WTC11 (cell line): ENCODE data around the gene CBX7. TPM values are rescaled to one million over a fixed set of nuclear protein-coding genes. Genes with fewer than 3 reads are reported as not detected.

ENCODE experiments used
- ATAC-seq: fragments of 200-7000 bp; cut with Tn5 transposase; 2 replicates; pipeline ENCODE4 v1.10.0; 2021; ENCODE audit warnings: mild to moderate bottlenecking, moderate library complexity
- CTCF ChIA-PET: fragments of 300-600 bp; sonication (Branson Sonifier 250); formaldehyde crosslinking; loops from one replicate; lab custom pipeline; 2021; ENCODE audit warnings: antibody characterized with exemption; lab: Charles Lee
- POLR2A ChIA-PET: fragments of 350-600 bp; sonication (Branson Sonifier 250); formaldehyde crosslinking; loops from one replicate; lab custom pipeline; 2021; ENCODE audit warnings: antibody characterized with exemption; lab: Charles Lee
- DNase-seq: peaks from one replicate; pipeline ENCODE4 v3.0.0; 2021; ENCODE audit warnings: low spot score
- H3K27ac Mint-ChIP-seq: 2 replicates; pipeline ENCODE4 v1.8.0; 2021; ENCODE audit warnings: mixed read lengths
- H3K27me3 Mint-ChIP-seq: 2 replicates; pipeline ENCODE4 v1.8.0; 2021; ENCODE audit warnings: low read depth, mild to moderate bottlenecking, moderate library complexity, mixed read lengths
- H3K36me3 Mint-ChIP-seq: 2 replicates; pipeline ENCODE4 v1.8.0; 2021; ENCODE audit warnings: mixed read lengths
- H3K4me1 Mint-ChIP-seq: 2 replicates; pipeline ENCODE4 v1.8.0; 2022; ENCODE audit warnings: mixed read lengths
- H3K4me3 Mint-ChIP-seq: 2 replicates; pipeline ENCODE4 v1.8.0; 2021; ENCODE audit warnings: mild to moderate bottlenecking, moderate library complexity, mixed read lengths
- H3K9me3 Mint-ChIP-seq: 2 replicates; pipeline ENCODE4 v1.8.0; 2021; ENCODE audit warnings: mixed read lengths
- CTCF ChIP-seq: fragments of 200-600 bp; IDR thresholded peaks from 2 replicates; pipeline ENCODE4 v1.8.0; 2022; ENCODE audit warnings: antibody characterized with exemption
- FOXP4 ChIP-seq: sonication (generic); formaldehyde crosslinking; IDR thresholded peaks from 2 replicates; pipeline ENCODE4 v1.8.0; 2022; ENCODE audit warnings: mild to moderate bottlenecking, missing genetic modification reagents
- GABPB1 ChIP-seq: sonication (generic); formaldehyde crosslinking; IDR thresholded peaks from 2 replicates; pipeline ENCODE4 v1.8.1; 2023; ENCODE audit warnings: mild to moderate bottlenecking, missing genetic modification reagents
- GTF2I ChIP-seq: fragments of 250-450 bp; sonication (Bioruptor Pico); conservative IDR thresholded peaks from 2 replicates; pipeline ENCODE4 v1.4.0; 2021; ENCODE audit warnings: mild to moderate bottlenecking
- IRF2 ChIP-seq: sonication (generic); formaldehyde crosslinking; IDR thresholded peaks from 2 replicates; pipeline ENCODE4 v1.8.0; 2022; ENCODE audit warnings: low read depth, missing genetic modification reagents, borderline replicate concordance
- RELA ChIP-seq: sonication (generic); formaldehyde crosslinking; IDR thresholded peaks from 2 replicates; pipeline ENCODE4 v1.8.1; 2022; ENCODE audit warnings: missing genetic modification reagents, mild to moderate bottlenecking, borderline replicate concordance
- SMAD4 ChIP-seq: sonication (generic); formaldehyde crosslinking; IDR thresholded peaks from 2 replicates; pipeline ENCODE4 v1.8.0; 2022; ENCODE audit warnings: mild to moderate bottlenecking, missing genetic modification reagents
- TCF7 ChIP-seq: sonication (generic); formaldehyde crosslinking; IDR thresholded peaks from 2 replicates; pipeline ENCODE4 v1.8.0; 2022; ENCODE audit warnings: mild to moderate bottlenecking, low read depth, missing genetic modification reagents, moderate library complexity
- ZBTB21 ChIP-seq: sonication (generic); formaldehyde crosslinking; IDR thresholded peaks from 2 replicates; pipeline ENCODE4 v1.8.1; 2023; ENCODE audit warnings: mild to moderate bottlenecking, missing genetic modification reagents, borderline replicate concordance
- ZNF121 ChIP-seq: sonication (generic); formaldehyde crosslinking; IDR thresholded peaks from 2 replicates; pipeline ENCODE4 v1.8.0; 2023; ENCODE audit warnings: missing genetic modification reagents
- ZNF219 ChIP-seq: sonication (generic); formaldehyde crosslinking; IDR thresholded peaks from 2 replicates; pipeline ENCODE4 v1.8.0; 2023; ENCODE audit warnings: missing genetic modification reagents, mild to moderate bottlenecking, borderline replicate concordance
- ZNF423 ChIP-seq: fragments of 250-450 bp; sonication (Bioruptor Pico); IDR thresholded peaks from 2 replicates; pipeline ENCODE4 v2.1.2; 2022; ENCODE audit warnings: mild to moderate bottlenecking, moderate library complexity
- total RNA-seq: library from RNA; stranded (reverse); gene quantifications from 3 replicates; pipeline ENCODE4 v1.2.3, GENCODE V29; 2021
- TF ChIP-seq, protein P1 (sequence below): sonication (generic); formaldehyde crosslinking; IDR thresholded peaks from 2 replicates; pipeline ENCODE4 v1.8.1; 2023; ENCODE audit warnings: mild to moderate bottlenecking, missing genetic modification reagents
- TF ChIP-seq, protein P2 (sequence below): sonication (generic); formaldehyde crosslinking; conservative IDR thresholded peaks from 2 replicates; pipeline ENCODE4 v1.8.1; 2022; ENCODE audit warnings: mild to moderate bottlenecking, missing genetic modification reagents

Gene CBX7
- total RNA-seq, 1 experiment from 2014 or later = 10.6 TPM

GRCh38 chr22:39150848-39151215 lies 1.6 kb downstream of the CBX7 start:
- Mint-ChIP-seq H3K4me3 (no peak overlapping the region; the same call in 1 of the 2 replicates), H3K27me3 (peaks cover 37% of the 10 kb centered on the region), H3K4me1 (peaks cover 31% of the 10 kb centered on the region)
- CTCF ChIA-PET = interaction anchor here (0.9 to 3.0 kb wide), 8 partner anchors 16 to 382 kb away, joined by 3 to 18 read pairs (median 10); no protein-coding TSS in a partner anchor
- POLR2A ChIA-PET = no interaction called here
- ATAC-seq = no peak
- TF ChIP-seq ZNF219 (CRISPR knock-in tag) = no peak
- TF ChIP-seq RELA (CRISPR knock-in tag) = no peak
- TF ChIP-seq IRF2 (CRISPR knock-in tag) = no peak
- TF ChIP-seq, protein P1, sequence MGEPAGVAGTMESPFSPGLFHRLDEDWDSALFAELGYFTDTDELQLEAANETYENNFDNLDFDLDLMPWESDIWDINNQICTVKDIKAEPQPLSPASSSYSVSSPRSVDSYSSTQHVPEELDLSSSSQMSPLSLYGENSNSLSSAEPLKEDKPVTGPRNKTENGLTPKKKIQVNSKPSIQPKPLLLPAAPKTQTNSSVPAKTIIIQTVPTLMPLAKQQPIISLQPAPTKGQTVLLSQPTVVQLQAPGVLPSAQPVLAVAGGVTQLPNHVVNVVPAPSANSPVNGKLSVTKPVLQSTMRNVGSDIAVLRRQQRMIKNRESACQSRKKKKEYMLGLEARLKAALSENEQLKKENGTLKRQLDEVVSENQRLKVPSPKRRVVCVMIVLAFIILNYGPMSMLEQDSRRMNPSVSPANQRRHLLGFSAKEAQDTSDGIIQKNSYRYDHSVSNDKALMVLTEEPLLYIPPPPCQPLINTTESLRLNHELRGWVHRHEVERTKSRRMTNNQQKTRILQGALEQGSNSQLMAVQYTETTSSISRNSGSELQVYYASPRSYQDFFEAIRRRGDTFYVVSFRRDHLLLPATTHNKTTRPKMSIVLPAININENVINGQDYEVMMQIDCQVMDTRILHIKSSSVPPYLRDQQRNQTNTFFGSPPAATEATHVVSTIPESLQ (CRISPR knock-in tag) = no peak
- TF ChIP-seq FOXP4 (CRISPR knock-in tag) = no peak
- no peak for TF ChIP-seq CTCF
- TF ChIP-seq, protein P2, sequence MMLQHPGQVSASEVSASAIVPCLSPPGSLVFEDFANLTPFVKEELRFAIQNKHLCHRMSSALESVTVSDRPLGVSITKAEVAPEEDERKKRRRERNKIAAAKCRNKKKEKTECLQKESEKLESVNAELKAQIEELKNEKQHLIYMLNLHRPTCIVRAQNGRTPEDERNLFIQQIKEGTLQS (CRISPR knock-in tag) = no peak
- TF ChIP-seq, all 79 proteins: peak for 0
- H3K36me3 Mint-ChIP-seq = no peaks in the 10 kb centered on the region
- no peaks in the 10 kb centered on the region for H3K9me3 Mint-ChIP-seq
- H3K27ac Mint-ChIP-seq = no peak overlapping the region
- no peak for DNase-seq

DNA sequence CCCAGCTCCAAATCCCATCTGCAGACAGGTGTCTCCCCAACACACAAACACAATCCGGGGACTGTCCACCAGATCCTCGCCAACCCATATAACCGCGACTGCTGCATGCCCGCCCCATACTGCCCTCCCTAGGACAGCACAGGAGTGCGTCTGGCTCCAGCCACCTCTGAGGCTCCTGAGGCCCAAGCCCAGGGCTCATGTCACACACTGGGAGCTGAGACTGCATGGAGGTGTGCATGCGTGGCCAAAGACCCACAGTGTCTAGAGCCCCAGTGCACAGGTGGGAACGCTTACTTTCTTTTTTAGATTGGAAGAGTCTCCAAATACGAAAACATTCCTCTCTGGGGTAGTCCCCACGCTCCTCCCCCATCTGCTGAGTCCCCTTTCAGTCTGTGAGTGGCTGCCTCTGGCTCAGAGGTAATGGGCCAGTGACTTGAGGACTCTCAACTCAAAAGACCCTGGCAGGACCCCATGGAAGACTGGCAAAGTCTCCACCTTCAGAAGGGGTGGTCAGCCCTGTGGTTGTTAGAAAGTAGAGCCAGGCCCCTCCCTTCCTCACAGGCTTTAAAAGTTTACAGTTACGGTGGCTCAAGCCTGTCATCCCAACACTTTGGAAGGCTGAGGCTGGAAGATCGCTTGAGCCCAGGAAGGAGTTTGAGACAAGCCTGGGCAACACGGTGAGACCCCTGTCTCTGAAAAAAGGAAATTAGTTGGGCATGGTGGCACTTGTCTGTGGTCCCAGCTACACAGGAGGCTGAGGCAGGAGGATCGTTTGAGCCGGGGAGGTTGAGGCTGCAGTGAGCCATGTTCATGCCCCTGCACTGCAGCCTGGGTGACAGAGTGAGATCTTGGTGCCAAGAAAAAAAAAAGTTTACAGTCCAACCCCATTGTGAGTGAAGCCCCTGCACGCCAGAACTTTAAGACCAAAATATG lies 2.3 kb downstream of the CBX7 start:
- ATAC-seq = peak; percentile 20
- no peaks in the 10 kb centered on the region for H3K9me3 Mint-ChIP-seq
- no peak for TF ChIP-seq TCF7 (CRISPR knock-in tag)
- no peak for TF ChIP-seq GABPB1 (CRISPR knock-in tag)
- peak; percentile 35; the same call in 1 of the 2 replicates for TF ChIP-seq ZNF121 (CRISPR knock-in tag)
- CTCF ChIA-PET = interaction anchor here (0.5 to 3.0 kb wide), 18 partner anchors 10 to 381 kb away, joined by 3 to 54 read pairs (median 4); no protein-coding TSS in a partner anchor
- 0 out of 2 replicates have a peak overlapping the region, but pooled peaks have one; percentile 19 for H3K27ac Mint-ChIP-seq
- peaks cover 31% of the 10 kb centered on the region for H3K4me1 Mint-ChIP-seq
- POLR2A ChIA-PET = interaction anchor here (1.7 kb wide), 1 partner anchor 170 kb away, joined by 5 read pairs; no protein-coding TSS in a partner anchor
- H3K27me3 Mint-ChIP-seq = peaks cover 31% of the 10 kb centered on the region
- no peak overlapping the region for H3K4me3 Mint-ChIP-seq
- H3K36me3 Mint-ChIP-seq = no peaks in the 10 kb centered on the region
- peak; percentile 56 for DNase-seq

- no peak overlapping the region for H3K27ac Mint-ChIP-seq
- ChIA-PET POLR2A (interaction anchor here (1.5 to 1.7 kb wide), 2 partner anchors 21 to 171 kb away, joined by 4 to 5 read pairs; no protein-coding TSS in a partner anchor), CTCF (interaction anchor here (0.5 to 3.0 kb wide), 24 partner anchors 12 to 383 kb away, joined by 3 to 54 read pairs (median 3); partner anchors contain the start of gene CBX6)
- H3K4me1 Mint-ChIP-seq = peaks cover 39% of the 10 kb centered on the region
- TF ChIP-seq ZNF423 (CRISPR knock-in tag) = 0 out of 2 replicates have a peak, but pooled peaks have one; percentile 16
- TF ChIP-seq ZBTB21 = no peak
- peak; percentile 78; the same call in 1 of the 2 replicates for TF ChIP-seq GTF2I (CRISPR knock-in tag)
- no peak for TF ChIP-seq SMAD4 (CRISPR knock-in tag)
- no peaks in the 10 kb centered on the region for H3K9me3 Mint-ChIP-seq
- H3K27me3 Mint-ChIP-seq = peaks cover 21% of the 10 kb centered on the region
- no peak overlapping the region for H3K4me3 Mint-ChIP-seq
- DNase-seq (peak; percentile 69), ATAC-seq (peak; percentile 17)
- H3K36me3 Mint-ChIP-seq = no peaks in the 10 kb centered on the region
Observed at GRCh38 chr22:39148727-39149535, 3.5 kb downstream of the CBX7 start.
